ENCODE measurements around the gene MED1. TPM values are rescaled to one million over a fixed set of nuclear protein-coding genes. Genes with fewer than 3 reads are reported as not detected.
"Not testable (repeated sequence)": the region's sequence is repeated elsewhere in the genome, so short reads cannot be mapped to it uniquely, and the experiment has no call there.

Gene MED1
- total RNA-seq, 1 donor, result 23.9 TPM

- H3K4me3 ChIP-seq (ENCODE audit: low read length), result peak overlapping the region; percentile 99
- no peaks in the 10 kb centered on the region for H3K27me3 ChIP-seq (ENCODE audit: insufficient read depth, low read length)
- peaks cover 43% of the 10 kb centered on the region for H3K4me1 ChIP-seq (ENCODE audit: insufficient read depth, low read length)
- H3K9me3 ChIP-seq (ENCODE audit: low read depth, low read length), result no peaks in the 10 kb centered on the region
These were observed 11.0 kb upstream of the MED1 start for GRCh38 chr17:39461926-39462569.

- H3K27me3 ChIP-seq (ENCODE audit: insufficient read depth, low read length), result no peaks in the 10 kb centered on the region
- no peaks in the 10 kb centered on the region for H3K9me3 ChIP-seq (ENCODE audit: low read depth, low read length)
- peak within 1 kb of the TSS; percentile 99 for H3K4me3 ChIP-seq (ENCODE audit: low read length)
These were observed 10.3 kb upstream of the MED1 start, which contains the start of gene CDK12 for GRCh38 chr17:39461113-39461925. CDK12 (plus strand) TSS chr17:39461486; CDS start chr17:39462072, 586 bp downstream.

GRCh38 chr17:39455919-39456318, 4.9 kb upstream of the MED1 start:
- H3K27me3 ChIP-seq (ENCODE audit: insufficient read depth, low read length), result no peaks in the 10 kb centered on the region
- peaks cover 14% of the 10 kb centered on the region for H3K4me1 ChIP-seq (ENCODE audit: insufficient read depth, low read length)
- no peak overlapping the region for H3K4me3 ChIP-seq (ENCODE audit: low read length)
- H3K9me3 ChIP-seq (ENCODE audit: low read depth, low read length), result no peaks in the 10 kb centered on the region

More at GRCh38 chr17:39461113-39461925, 10.3 kb upstream of the MED1 start, which contains the start of gene CDK12:
- H3K4me1 ChIP-seq (ENCODE audit: insufficient read depth, low read length), result peaks cover 43% of the 10 kb centered on the region

- H3K27me3 ChIP-seq (ENCODE audit: insufficient read depth, low read length), result no peaks in the 10 kb centered on the region
- peaks cover 28% of the 10 kb centered on the region for H3K4me1 ChIP-seq (ENCODE audit: insufficient read depth, low read length)
- no peak overlapping the region for H3K4me3 ChIP-seq (ENCODE audit: low read length)
- no peaks in the 10 kb centered on the region for H3K9me3 ChIP-seq (ENCODE audit: low read depth, low read length)
These were observed 1.0 kb downstream of the MED1 start for GRCh38 chr17:39450051-39450450.

GRCh38 chr17:39447561-39447960, 3.5 kb downstream of the MED1 start:
- Histone ChIP-seq H3K4me1 (ENCODE audit: insufficient read depth, low read length) (peaks cover 28% of the 10 kb centered on the region), H3K27me3 (ENCODE audit: insufficient read depth, low read length) (no peaks in the 10 kb centered on the region), H3K4me3 (ENCODE audit: low read length) (no peak overlapping the region), H3K9me3 (ENCODE audit: low read depth, low read length) (no peaks in the 10 kb centered on the region)

GRCh38 chr17:39443326-39443725, 7.7 kb downstream of the MED1 start:
- H3K9me3 ChIP-seq (ENCODE audit: low read depth, low read length), result no peaks in the 10 kb centered on the region
- H3K4me3 ChIP-seq (ENCODE audit: low read length), result no peak overlapping the region
- H3K27me3 ChIP-seq (ENCODE audit: insufficient read depth, low read length), result no peaks in the 10 kb centered on the region
- no peaks in the 10 kb centered on the region for H3K4me1 ChIP-seq (ENCODE audit: insufficient read depth, low read length)

- not testable (repeated sequence) for H3K9me3 ChIP-seq (ENCODE audit: low read depth, low read length); H3K4me3 ChIP-seq (ENCODE audit: low read length); H3K27me3 ChIP-seq (ENCODE audit: insufficient read depth, low read length)
These were observed 11.2 kb downstream of the MED1 start for GRCh38 chr17:39439868-39440267.

GRCh38 chr17:39429600-39429999, 21.5 kb downstream of the MED1 start:
- Histone ChIP-seq H3K27me3 (ENCODE audit: insufficient read depth, low read length) (no peaks in the 10 kb centered on the region), H3K4me3 (ENCODE audit: low read length) (no peak overlapping the region), H3K4me1 (ENCODE audit: insufficient read depth, low read length) (no peaks in the 10 kb centered on the region), H3K9me3 (ENCODE audit: low read depth, low read length) (no peaks in the 10 kb centered on the region)

More at GRCh38 chr17:39439868-39440267, 11.2 kb downstream of the MED1 start:
- not testable (repeated sequence) for H3K4me1 ChIP-seq (ENCODE audit: insufficient read depth, low read length)

- Histone ChIP-seq H3K4me1 (ENCODE audit: insufficient read depth, low read length) (no peaks in the 10 kb centered on the region), H3K4me3 (ENCODE audit: low read length) (no peak overlapping the region), H3K27me3 (ENCODE audit: insufficient read depth, low read length) (no peaks in the 10 kb centered on the region), H3K9me3 (ENCODE audit: low read depth, low read length) (no peaks in the 10 kb centered on the region)
These were observed 34.9 kb downstream of the MED1 start for GRCh38 chr17:39416141-39416540.

GRCh38 chr17:39410279-39410678, 40.8 kb downstream of the MED1 start:
- Histone ChIP-seq H3K9me3 (ENCODE audit: low read depth, low read length) (no peaks in the 10 kb centered on the region), H3K27me3 (ENCODE audit: insufficient read depth, low read length) (no peaks in the 10 kb centered on the region), H3K4me3 (ENCODE audit: low read length) (no peak overlapping the region), H3K4me1 (ENCODE audit: insufficient read depth, low read length) (no peaks in the 10 kb centered on the region)

GRCh38 chr17:39408360-39408759, 42.7 kb downstream of the MED1 start:
- Histone ChIP-seq H3K27me3 (ENCODE audit: insufficient read depth, low read length) (no peaks in the 10 kb centered on the region), H3K4me1 (ENCODE audit: insufficient read depth, low read length) (no peaks in the 10 kb centered on the region), H3K9me3 (ENCODE audit: low read depth, low read length) (no peaks in the 10 kb centered on the region), H3K4me3 (ENCODE audit: low read length) (no peak overlapping the region)

- Histone ChIP-seq H3K9me3 (ENCODE audit: low read depth, low read length) (no peaks in the 10 kb centered on the region), H3K4me3 (ENCODE audit: low read length) (no peak overlapping the region), H3K4me1 (ENCODE audit: insufficient read depth, low read length) (no peaks in the 10 kb centered on the region), H3K27me3 (ENCODE audit: insufficient read depth, low read length) (no peaks in the 10 kb centered on the region)
These were observed 44.1 kb downstream of the MED1 start for GRCh38 chr17:39406951-39407350.

GRCh38 chr17:39405436-39405835, 45.6 kb downstream of the MED1 start:
- H3K9me3 ChIP-seq (ENCODE audit: low read depth, low read length), result no peaks in the 10 kb centered on the region
- peaks cover 5% of the 10 kb centered on the region for H3K4me1 ChIP-seq (ENCODE audit: insufficient read depth, low read length)
- no peaks in the 10 kb centered on the region for H3K27me3 ChIP-seq (ENCODE audit: insufficient read depth, low read length)
- H3K4me3 ChIP-seq (ENCODE audit: low read length), result no peak overlapping the region

GRCh38 chr17:39404542-39405378, 46.3 kb downstream of the MED1 start:
- Histone ChIP-seq H3K9me3 (ENCODE audit: low read depth, low read length) (no peaks in the 10 kb centered on the region), H3K27me3 (ENCODE audit: insufficient read depth, low read length) (no peaks in the 10 kb centered on the region), H3K4me3 (ENCODE audit: low read length) (no peak overlapping the region), H3K4me1 (ENCODE audit: insufficient read depth, low read length) (peaks cover 12% of the 10 kb centered on the region)

Data from mononuclear cell (primary cell).